ENCODE results near the gene CASP12.
"Not testable (repeated sequence)": the region's sequence is repeated elsewhere in the genome, so short reads cannot be mapped to it uniquely, and the experiment has no call there.

The CASP12 gene

GRCh38 chr11:104897891-104898684 lies at the start of gene CASP12:
Gene CASP12 (minus strand): TSS chr11:104898460.
- peak; percentile 39 for DNase-seq (ENCODE audit: low spot score)

- peak; percentile 36 for DNase-seq (ENCODE audit: low spot score)
Measured at GRCh38 chr11:104946907-104947306, 48.6 kb upstream of the CASP12 start.

- DNase-seq (ENCODE audit: low spot score), result no peak
Measured at GRCh38 chr11:104944076-104944475, 45.8 kb upstream of the CASP12 start.

GRCh38 chr11:104943561-104943960 lies 45.3 kb upstream of the CASP12 start:
- DNase-seq (ENCODE audit: low spot score), result no peak

- no peak for DNase-seq (ENCODE audit: low spot score)
Measured at GRCh38 chr11:104934594-104934993, 36.3 kb upstream of the CASP12 start.

- not testable (repeated sequence) for DNase-seq (ENCODE audit: low spot score)
Measured at GRCh38 chr11:104934073-104934472, 35.8 kb upstream of the CASP12 start.

DNA sequence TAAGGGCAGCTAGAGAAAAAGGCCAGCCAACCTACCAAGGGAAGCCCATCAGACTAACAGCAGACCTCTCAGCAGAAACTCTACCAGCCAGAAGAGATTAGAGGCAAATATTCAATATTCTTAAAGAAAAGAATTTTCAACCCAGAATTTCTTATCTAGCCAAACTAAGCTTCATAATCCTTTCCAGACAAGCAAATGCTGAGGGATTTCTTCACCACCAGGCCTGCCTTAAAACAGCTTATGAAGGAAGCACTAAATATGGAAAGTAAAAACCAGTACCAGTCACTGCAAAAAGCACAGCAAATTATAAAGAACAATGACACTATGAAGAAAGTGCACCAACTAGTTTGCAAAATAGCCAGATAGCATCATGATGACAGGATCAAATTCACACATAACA lies 30.6 kb upstream of the CASP12 start:
- DNase-seq (ENCODE audit: low spot score), result no peak

DNA sequence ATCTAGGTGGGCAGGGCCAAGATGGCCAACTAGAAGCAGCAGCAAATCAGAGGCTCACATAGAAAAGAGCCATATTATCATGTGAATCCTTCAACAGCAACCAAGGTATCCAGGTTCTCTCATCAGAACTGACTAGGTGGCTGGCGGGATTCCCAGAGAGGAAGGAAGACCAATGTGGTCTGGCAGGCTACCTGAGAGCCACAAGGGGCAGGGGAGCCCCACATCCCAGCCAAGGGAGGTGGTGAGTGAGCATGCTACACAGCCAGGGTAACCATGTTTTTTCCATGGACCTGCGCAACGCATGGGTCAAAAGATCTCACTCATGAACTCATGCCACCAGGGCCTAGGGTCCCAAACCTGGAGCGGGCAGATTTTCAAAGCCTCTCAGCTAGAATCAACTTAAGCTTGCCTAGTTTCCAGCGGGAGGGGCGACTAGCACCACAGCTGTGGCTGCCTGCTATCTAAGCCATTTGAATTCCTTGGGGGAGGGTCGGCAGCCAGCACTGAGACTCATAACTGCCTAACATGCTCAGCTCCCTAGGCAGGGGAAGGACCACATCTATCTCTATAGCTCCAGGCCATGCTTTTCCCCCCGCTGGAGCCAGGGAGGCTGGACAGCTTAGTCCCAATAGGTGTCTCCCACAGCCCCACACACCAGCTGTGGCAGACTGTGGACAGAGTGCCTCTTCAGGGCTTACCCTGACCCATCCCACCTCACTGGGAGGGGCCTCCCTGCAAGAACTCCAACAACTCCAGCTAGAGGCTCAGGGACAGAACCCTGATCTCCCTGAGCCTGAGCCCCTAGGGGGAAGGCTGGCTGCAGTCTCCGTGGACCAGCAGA lies 28.7 kb upstream of the CASP12 start:
- no peak for DNase-seq (ENCODE audit: low spot score)

GRCh38 chr11:104925850-104926249 lies 27.6 kb upstream of the CASP12 start:
- no peak for DNase-seq (ENCODE audit: low spot score)

GRCh38 chr11:104918113-104918824 lies 20.0 kb upstream of the CASP12 start:
- peak; percentile 14 for DNase-seq (ENCODE audit: low spot score)

GRCh38 chr11:104917271-104918112 lies 19.2 kb upstream of the CASP12 start:
- no peak for DNase-seq (ENCODE audit: low spot score)

DNA sequence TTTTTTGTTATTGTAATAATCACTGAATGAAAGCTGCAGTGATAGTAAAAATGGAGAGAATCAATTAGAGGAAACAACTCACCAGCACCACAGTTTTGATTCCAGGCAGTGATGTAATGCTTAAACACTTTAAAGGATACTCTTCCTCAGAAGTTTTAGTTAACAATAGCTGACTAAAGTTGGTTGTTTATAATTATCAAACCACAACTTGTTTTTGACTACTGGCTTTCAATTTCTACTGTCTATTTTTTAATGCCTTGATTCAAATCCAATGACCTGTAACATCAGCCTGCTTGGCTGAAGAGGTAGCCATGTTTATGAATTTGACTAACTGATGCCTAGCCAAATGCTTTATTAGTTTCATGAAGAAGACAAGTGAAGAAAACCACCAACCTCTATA lies 18.2 kb upstream of the CASP12 start:
- DNase-seq (ENCODE audit: low spot score), result no peak

DNA sequence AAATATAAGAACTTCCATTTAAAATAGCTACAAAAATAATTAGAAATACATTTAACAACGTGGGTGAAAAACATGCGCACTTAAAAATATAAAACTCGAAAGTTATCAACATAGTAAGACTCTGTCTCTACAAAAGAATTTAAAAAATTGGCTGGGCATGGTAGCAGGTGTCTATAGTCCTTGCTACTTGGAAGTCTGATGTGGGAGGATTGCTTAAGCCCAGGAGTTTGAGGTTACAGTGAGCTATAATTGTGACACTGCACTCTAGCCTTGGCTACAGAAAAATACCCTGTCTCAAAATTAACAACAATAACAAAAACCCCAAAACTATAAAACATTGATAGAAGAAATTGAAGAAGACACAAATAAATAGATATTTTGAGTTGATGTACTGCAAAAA lies 13.8 kb upstream of the CASP12 start:
- no peak for DNase-seq (ENCODE audit: low spot score)

- no peak for DNase-seq (ENCODE audit: low spot score)
Measured at GRCh38 chr11:104908186-104908531, 9.9 kb upstream of the CASP12 start.

DNA sequence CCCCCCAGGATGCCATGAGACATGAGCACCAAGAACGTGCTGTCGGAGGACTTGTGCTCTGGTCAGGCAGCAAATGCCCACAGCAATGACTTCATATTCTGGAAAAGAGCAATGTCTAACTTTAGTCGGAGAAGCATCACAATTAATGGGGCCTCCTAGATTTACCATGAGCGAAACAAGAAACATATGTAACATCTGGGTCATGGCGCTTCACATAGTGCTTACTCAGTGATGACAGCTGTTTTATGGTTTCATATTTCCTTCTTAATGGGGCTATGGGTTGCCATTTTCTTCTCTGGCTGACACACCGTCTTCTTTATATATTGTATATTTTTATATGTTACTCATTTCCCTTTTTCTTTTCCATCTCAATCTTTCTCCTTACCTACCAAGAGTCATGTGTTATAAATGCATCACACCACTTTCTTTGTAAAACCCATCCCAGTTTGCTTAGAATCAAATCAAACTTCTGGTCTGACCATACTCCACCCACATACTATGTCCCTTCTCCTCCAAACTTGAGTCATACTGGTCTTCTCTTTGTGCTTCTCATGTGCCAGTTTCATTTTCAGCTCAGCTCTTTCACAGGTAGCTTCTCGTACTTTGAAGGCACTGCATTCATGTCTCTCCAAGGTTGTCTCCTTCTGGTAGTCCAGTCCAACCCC lies 9.4 kb upstream of the CASP12 start:
- no peak for DNase-seq (ENCODE audit: low spot score)

- DNase-seq (ENCODE audit: low spot score), result no peak
Measured at GRCh38 chr11:104905271-104905670, 7.0 kb upstream of the CASP12 start.

GRCh38 chr11:104899226-104899625 lies 966 bp upstream of the CASP12 start:
- DNase-seq (ENCODE audit: low spot score), result no peak

DNA sequence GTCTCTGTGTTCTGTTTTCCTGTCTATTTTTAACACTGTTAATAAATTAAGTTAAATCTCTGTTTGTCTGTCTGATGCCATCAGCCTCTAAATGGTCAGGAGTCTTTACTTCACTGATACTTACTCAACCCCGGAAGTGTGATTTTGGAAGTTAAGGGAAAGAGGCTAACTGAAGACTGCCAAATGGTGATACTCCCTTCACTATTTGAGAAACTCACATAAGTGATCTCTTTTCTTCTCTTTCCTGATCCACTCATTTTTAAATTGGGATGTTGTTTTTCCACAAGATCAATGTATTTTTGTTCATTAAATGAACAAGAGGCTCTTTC lies 389 bp upstream of the CASP12 start:
- peak; percentile 30 for DNase-seq (ENCODE audit: low spot score)

DNA sequence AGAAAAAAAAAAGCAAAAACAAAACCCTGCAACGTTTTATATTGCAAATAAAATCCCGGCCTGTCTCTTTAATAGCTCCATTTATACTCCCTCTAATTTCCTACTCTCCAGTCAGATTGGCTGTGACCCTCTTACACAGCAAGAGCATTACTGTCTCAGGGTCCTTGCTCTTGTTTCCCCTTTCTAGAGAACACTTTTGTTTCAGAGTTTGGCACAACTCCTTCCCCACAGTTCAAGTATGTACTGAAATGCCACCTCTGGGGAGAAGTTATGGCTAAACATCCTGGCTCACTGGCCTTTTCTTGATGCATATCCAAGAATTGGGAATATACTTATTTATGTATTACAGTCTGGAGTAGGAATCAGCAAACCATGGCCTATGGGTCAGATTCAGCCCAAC lies 2.6 kb downstream of the CASP12 start:
- DNase-seq (ENCODE audit: low spot score), result no peak

DNA sequence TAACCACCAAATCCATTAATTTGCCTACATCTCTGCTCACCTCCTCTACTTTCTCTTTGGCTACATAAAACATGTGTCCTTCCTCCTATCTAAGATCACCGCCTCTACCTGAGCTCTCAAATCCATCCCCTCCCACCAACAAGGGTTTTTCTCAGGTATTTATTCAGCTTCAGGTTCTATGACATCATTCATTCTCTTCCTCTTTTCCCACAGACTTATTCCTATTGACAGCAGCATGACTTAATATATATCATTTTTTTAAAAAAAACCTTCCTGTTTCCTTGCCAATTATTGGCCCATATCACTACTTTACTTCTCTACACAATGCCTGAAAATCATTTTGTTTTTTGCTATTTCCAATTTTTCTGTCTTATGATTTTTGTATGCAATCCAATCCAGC lies 4.4 kb downstream of the CASP12 start:
- DNase-seq (ENCODE audit: low spot score), result no peak

- DNase-seq (ENCODE audit: low spot score), result no peak
Measured at GRCh38 chr11:104892723-104893511, 5.3 kb downstream of the CASP12 start.

Measured in pons (tissue), 1 donor.